Measurements from ENCODE around the gene YAF2.
A peak's percentile ranks its signal among the peaks of the same experiment; 100 is the strongest.

YAF2 gene

DNA sequence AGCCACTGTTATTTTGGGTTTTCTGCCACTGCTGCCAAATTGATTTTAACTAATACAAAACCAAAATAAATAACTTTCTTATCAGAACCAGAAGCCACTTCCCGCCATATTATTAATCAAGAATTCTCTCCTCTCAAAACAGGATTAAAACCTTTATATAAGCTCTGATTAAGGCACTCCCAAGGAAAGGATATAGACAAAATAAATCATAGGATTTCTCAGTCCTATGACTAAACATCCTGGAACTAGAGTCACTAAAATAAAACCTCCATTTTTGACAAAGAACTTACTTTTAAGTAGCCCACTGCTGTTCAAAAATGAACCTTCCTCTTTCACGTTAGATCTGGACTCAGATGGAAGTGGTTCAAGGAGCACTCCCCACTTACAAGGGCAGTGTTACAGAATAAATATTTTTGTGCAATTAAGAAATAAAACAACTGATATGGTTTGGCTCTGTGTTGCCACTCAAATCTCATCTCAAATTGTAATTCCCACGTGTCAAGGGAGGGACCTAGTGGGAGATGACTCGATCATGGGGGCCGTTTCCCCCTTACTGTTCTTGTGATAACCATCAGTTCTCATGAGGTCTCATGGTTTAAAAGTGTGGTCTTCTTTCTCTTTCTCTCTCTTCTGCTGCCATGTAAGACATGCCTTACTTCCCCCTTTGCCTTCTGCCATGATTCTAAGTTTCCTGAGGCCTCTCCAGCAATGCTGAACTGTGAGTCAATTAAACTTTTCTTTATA, 119.7 kb downstream of the YAF2 start:
- Mint-ChIP-seq H3K9me3 (peaks cover 0 to 7% of the 10 kb centered on the region in 2 donors), H3K27ac (peak overlapping the region in 1 of 2 donors; percentile 81), H3K36me3 (ENCODE audit: insufficient read depth) (peaks cover 10% of the 10 kb centered on the region), H3K27me3 (no peaks in the 10 kb centered on the region), H3K4me1 (ENCODE audit: low read depth in 2 of 2) (peaks cover 8 to 10% of the 10 kb centered on the region in 2 donors), H3K4me3 (no peak overlapping the region)
- DNase-seq (no peak), ATAC-seq (replicated peaks) (no peak)

DNA sequence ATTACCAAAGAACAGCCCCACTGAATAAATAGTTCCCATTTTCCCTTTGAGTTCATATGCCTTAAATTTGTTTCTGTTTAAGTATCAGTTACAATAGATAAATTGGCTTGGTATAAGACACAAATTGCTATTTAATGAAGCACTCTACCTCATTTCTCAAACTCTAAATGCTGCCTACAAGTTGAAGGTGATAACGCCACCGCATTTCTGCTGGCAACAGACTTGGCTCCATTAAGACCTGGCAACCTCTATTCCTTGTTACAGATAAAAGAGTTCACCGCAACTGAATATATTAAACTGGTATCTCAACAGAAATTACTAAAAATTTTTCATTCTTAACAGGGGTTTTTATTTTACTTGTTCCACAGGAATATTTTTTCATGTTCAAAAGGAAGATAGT, 129.0 kb downstream of the YAF2 start:
- ATAC-seq (replicated peaks) = no peak
- no peak for DNase-seq
- Mint-ChIP-seq H3K4me3 (no peak overlapping the region), H3K9me3 (peaks cover 0 to 3% of the 10 kb centered on the region in 2 donors), H3K27me3 (no peaks in the 10 kb centered on the region), H3K27ac (no peak overlapping the region), H3K4me1 (ENCODE audit: low read depth in 2 of 2) (peaks cover 2 to 4% of the 10 kb centered on the region in 2 donors), H3K36me3 (ENCODE audit: insufficient read depth) (peaks cover 13% of the 10 kb centered on the region)

Measured in effector memory CD8-positive, alpha-beta T cell (primary cell).